ENCODE measurements around the gene KLF2.

Gene KLF2

GRCh38 chr19:16309643-16310042 lies 15.0 kb upstream of the KLF2 start:
- no peaks in the 10 kb centered on the region for H3K9me3 ChIP-seq (ENCODE audit: control insufficient read depth, low read length)
- H3K27me3 ChIP-seq (replicated peaks; ENCODE audit: control insufficient read depth, insufficient read depth, low read length), result peaks cover 7% of the 10 kb centered on the region
- no peak overlapping the region for H3K9ac ChIP-seq (ENCODE audit: low read length)
- H3K4me3 ChIP-seq (ENCODE audit: low read length), result no peak overlapping the region
- no peak for DNase-seq (ENCODE audit: low read depth)
- no peaks in the 10 kb centered on the region for H3K36me3 ChIP-seq (ENCODE audit: control insufficient read depth, insufficient read depth, low read length, severe bottlenecking)
- peaks cover 4% of the 10 kb centered on the region for H3K4me1 ChIP-seq (ENCODE audit: control insufficient read depth, insufficient read depth, low read length)

GRCh38 chr19:16315825-16316505 lies 8.7 kb upstream of the KLF2 start:
- peak; percentile 98 for DNase-seq (ENCODE audit: low read depth)
- no peaks in the 10 kb centered on the region for H3K27me3 ChIP-seq (replicated peaks; ENCODE audit: control insufficient read depth, insufficient read depth, low read length)
- peaks cover 19% of the 10 kb centered on the region for H3K4me1 ChIP-seq (ENCODE audit: control insufficient read depth, insufficient read depth, low read length)
- H3K9ac ChIP-seq (ENCODE audit: low read length), result peak overlapping the region; percentile 9
- H3K4me3 ChIP-seq (ENCODE audit: low read length), result peak overlapping the region; percentile 35
- H3K36me3 ChIP-seq (ENCODE audit: control insufficient read depth, insufficient read depth, low read length, severe bottlenecking), result no peaks in the 10 kb centered on the region
- H3K9me3 ChIP-seq (ENCODE audit: control insufficient read depth, low read length), result no peaks in the 10 kb centered on the region

DNA sequence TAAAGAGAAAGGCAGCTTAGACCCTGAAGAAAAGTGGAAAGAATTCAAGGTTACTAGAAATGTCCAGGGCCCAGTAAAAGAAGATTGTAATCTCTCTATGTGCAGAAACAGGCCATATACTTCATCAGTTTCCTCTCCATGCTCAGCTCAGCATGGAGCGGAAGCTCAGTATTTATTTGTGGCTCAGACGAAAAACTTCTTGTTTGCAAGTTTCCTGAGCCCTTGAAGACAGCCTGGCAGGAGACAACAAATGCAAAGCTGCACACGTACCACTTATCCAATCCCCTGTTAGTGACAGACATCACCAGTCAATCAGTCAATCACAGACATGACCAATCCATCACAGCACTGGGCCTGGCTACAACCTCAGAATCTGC lies 8.1 kb upstream of the KLF2 start:
- Histone ChIP-seq H3K9ac (ENCODE audit: low read length) (peak overlapping the region; percentile 9), H3K9me3 (ENCODE audit: control insufficient read depth, low read length) (no peaks in the 10 kb centered on the region)
- no peak for DNase-seq (ENCODE audit: low read depth)

GRCh38 chr19:16319481-16319880 lies 5.1 kb upstream of the KLF2 start:
- Histone ChIP-seq H3K4me1 (ENCODE audit: control insufficient read depth, insufficient read depth, low read length) (peaks cover 16% of the 10 kb centered on the region), H3K9me3 (ENCODE audit: control insufficient read depth, low read length) (no peaks in the 10 kb centered on the region), H3K4me3 (ENCODE audit: low read length) (no peak overlapping the region), H3K36me3 (ENCODE audit: control insufficient read depth, insufficient read depth, low read length, severe bottlenecking) (no peaks in the 10 kb centered on the region), H3K27me3 (replicated peaks; ENCODE audit: control insufficient read depth, insufficient read depth, low read length) (no peaks in the 10 kb centered on the region), H3K9ac (ENCODE audit: low read length) (no peak overlapping the region)
- DNase-seq (ENCODE audit: low read depth), result no peak

More for the DNA sequence above, 8.1 kb upstream of the KLF2 start:
- H3K36me3 ChIP-seq (ENCODE audit: control insufficient read depth, insufficient read depth, low read length, severe bottlenecking), result no peaks in the 10 kb centered on the region
- peaks cover 19% of the 10 kb centered on the region for H3K4me1 ChIP-seq (ENCODE audit: control insufficient read depth, insufficient read depth, low read length)
- no peaks in the 10 kb centered on the region for H3K27me3 ChIP-seq (replicated peaks; ENCODE audit: control insufficient read depth, insufficient read depth, low read length)
- H3K4me3 ChIP-seq (ENCODE audit: low read length), result no peak overlapping the region

DNA sequence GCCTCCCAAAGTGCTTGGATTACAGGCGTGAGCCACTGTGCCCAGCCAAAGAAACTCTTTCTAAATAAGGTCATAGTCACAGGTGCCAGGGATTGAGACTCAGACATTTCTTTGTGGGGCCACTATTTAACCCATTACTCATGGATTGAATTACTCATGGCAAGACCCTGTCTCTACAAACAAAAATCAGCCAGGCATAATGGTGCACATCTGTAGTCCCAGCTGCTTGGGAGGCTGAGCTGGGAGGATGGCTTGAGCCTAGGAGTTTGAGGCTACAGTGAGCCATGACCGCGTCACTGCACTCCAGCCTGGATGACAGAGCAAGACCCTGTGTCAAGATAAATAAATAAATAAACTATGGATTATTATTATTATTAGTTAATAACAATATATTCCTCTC lies 3.6 kb upstream of the KLF2 start:
- no peaks in the 10 kb centered on the region for H3K27me3 ChIP-seq (replicated peaks; ENCODE audit: control insufficient read depth, insufficient read depth, low read length)

GRCh38 chr19:16325161-16325527 lies 518 bp downstream of the KLF2 start:
- peak overlapping the region; percentile 78 for H3K9ac ChIP-seq (ENCODE audit: low read length)
- H3K9me3 ChIP-seq (ENCODE audit: control insufficient read depth, low read length), result no peaks in the 10 kb centered on the region
- H3K36me3 ChIP-seq (ENCODE audit: control insufficient read depth, insufficient read depth, low read length, severe bottlenecking), result no peaks in the 10 kb centered on the region
- H3K4me3 ChIP-seq (ENCODE audit: low read length), result peak overlapping the region; percentile 80
- H3K27me3 ChIP-seq (replicated peaks; ENCODE audit: control insufficient read depth, insufficient read depth, low read length), result no peaks in the 10 kb centered on the region
- peak; percentile 66 for DNase-seq (ENCODE audit: low read depth)
- H3K4me1 ChIP-seq (ENCODE audit: control insufficient read depth, insufficient read depth, low read length), result peaks cover 21% of the 10 kb centered on the region

More for the DNA sequence above, 3.6 kb upstream of the KLF2 start:
- Histone ChIP-seq H3K9me3 (ENCODE audit: control insufficient read depth, low read length) (no peaks in the 10 kb centered on the region), H3K4me3 (ENCODE audit: low read length) (no peak overlapping the region), H3K9ac (ENCODE audit: low read length) (no peak overlapping the region), H3K36me3 (ENCODE audit: control insufficient read depth, insufficient read depth, low read length, severe bottlenecking) (no peaks in the 10 kb centered on the region), H3K4me1 (ENCODE audit: control insufficient read depth, insufficient read depth, low read length) (peaks cover 9% of the 10 kb centered on the region)
- no peak for DNase-seq (ENCODE audit: low read depth)

GRCh38 chr19:16325641-16326400 lies 1.2 kb downstream of the KLF2 start:
- peak overlapping the region; percentile 79 for H3K9ac ChIP-seq (ENCODE audit: low read length)
- no peaks in the 10 kb centered on the region for H3K9me3 ChIP-seq (ENCODE audit: control insufficient read depth, low read length)
- peaks cover 21% of the 10 kb centered on the region for H3K4me1 ChIP-seq (ENCODE audit: control insufficient read depth, insufficient read depth, low read length)
- H3K27me3 ChIP-seq (replicated peaks; ENCODE audit: control insufficient read depth, insufficient read depth, low read length), result no peaks in the 10 kb centered on the region
- no peaks in the 10 kb centered on the region for H3K36me3 ChIP-seq (ENCODE audit: control insufficient read depth, insufficient read depth, low read length, severe bottlenecking)
- DNase-seq (ENCODE audit: low read depth), result peak; percentile 53
- peak overlapping the region; percentile 80 for H3K4me3 ChIP-seq (ENCODE audit: low read length)

DNA sequence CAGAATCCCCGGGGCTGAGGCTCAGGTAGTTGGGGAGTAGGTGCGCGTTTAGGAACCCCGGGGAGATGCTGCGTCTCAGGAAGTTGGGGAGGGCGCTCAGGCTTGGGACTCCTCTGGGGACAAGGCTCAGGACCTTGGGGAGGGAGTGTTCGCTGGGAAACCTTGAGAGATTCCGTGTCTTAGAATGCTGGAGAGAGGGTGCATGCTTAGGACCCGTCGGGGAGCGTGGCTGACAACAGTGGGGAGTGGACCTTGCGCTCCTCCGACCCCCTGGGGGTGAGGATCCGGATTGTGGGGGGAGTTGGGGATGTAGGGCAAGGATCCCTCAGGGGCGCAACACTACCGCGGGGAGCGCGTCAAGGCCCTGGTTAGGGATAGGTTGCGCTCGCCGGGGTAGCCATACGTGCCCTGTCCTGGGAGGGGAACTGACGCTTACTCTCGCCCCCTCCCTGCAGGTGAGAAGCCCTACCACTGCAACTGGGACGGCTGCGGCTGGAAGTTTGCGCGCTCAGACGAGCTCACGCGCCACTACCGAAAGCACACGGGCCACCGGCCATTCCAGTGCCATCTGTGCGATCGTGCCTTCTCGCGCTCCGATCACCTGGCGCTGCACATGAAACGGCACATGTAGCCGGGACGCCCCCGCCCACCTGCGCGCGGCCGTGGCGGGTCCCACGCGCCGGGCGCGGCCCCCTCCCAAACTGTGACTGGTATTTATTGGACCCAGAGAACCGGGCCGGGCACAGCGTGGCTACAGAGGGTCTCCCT lies 2.0 kb downstream of the KLF2 start:
- H3K9ac ChIP-seq (ENCODE audit: low read length), result peak overlapping the region; percentile 79
- peak; percentile 37 for DNase-seq (ENCODE audit: low read depth)
- no peaks in the 10 kb centered on the region for H3K9me3 ChIP-seq (ENCODE audit: control insufficient read depth, low read length)
- no peaks in the 10 kb centered on the region for H3K36me3 ChIP-seq (ENCODE audit: control insufficient read depth, insufficient read depth, low read length, severe bottlenecking)
- H3K4me3 ChIP-seq (ENCODE audit: low read length), result peak overlapping the region; percentile 80
- H3K27me3 ChIP-seq (replicated peaks; ENCODE audit: control insufficient read depth, insufficient read depth, low read length), result no peaks in the 10 kb centered on the region
- H3K4me1 ChIP-seq (ENCODE audit: control insufficient read depth, insufficient read depth, low read length), result peaks cover 21% of the 10 kb centered on the region

DNA sequence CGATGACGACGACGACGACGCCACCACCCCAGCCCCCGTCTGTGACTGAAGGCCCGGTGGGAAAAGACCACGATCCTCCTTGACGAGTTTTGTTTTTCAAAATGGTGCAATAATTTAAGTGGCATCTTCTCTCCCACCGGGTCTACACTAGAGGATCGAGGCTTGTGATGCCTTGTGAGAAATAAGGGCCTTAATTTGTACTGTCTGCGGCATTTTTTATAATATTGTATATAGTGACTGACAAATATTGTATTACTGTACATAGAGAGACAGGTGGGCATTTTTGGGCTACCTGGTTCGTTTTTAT lies 2.5 kb downstream of the KLF2 start:
- peaks cover 21% of the 10 kb centered on the region for H3K4me1 ChIP-seq (ENCODE audit: control insufficient read depth, insufficient read depth, low read length)
- no peaks in the 10 kb centered on the region for H3K27me3 ChIP-seq (replicated peaks; ENCODE audit: control insufficient read depth, insufficient read depth, low read length)
- DNase-seq (ENCODE audit: low read depth), result no peak
- no peaks in the 10 kb centered on the region for H3K9me3 ChIP-seq (ENCODE audit: control insufficient read depth, low read length)
- peak overlapping the region; percentile 80 for H3K4me3 ChIP-seq (ENCODE audit: low read length)
- H3K36me3 ChIP-seq (ENCODE audit: control insufficient read depth, insufficient read depth, low read length, severe bottlenecking), result no peaks in the 10 kb centered on the region
- peak overlapping the region; percentile 79 for H3K9ac ChIP-seq (ENCODE audit: low read length)

DNA sequence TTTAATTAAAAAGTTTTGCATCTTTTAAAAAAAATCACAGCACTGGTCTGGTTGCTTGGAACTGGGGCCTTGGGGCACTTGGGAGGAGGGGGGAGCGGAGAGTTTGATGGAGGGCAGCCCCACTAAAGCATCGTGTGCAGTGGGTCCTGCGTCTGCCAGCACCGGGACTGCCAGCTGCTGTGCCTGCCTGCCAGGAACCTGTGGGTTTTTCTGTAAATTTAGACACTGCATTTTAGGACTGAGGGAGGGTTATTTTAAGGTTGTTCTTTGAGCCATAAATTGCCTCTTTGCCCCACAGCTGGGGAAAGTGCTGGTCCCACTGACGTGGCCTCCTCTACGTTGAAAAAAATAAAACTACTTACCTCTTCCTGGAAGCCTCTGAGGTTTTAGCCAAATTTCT lies 2.9 kb downstream of the KLF2 start:
- Histone ChIP-seq H3K9me3 (ENCODE audit: control insufficient read depth, low read length) (no peaks in the 10 kb centered on the region), H3K9ac (ENCODE audit: low read length) (no peak overlapping the region), H3K4me1 (ENCODE audit: control insufficient read depth, insufficient read depth, low read length) (peaks cover 21% of the 10 kb centered on the region), H3K27me3 (replicated peaks; ENCODE audit: control insufficient read depth, insufficient read depth, low read length) (no peaks in the 10 kb centered on the region), H3K4me3 (ENCODE audit: low read length) (peak overlapping the region; percentile 80), H3K36me3 (ENCODE audit: control insufficient read depth, insufficient read depth, low read length, severe bottlenecking) (no peaks in the 10 kb centered on the region)
- no peak for DNase-seq (ENCODE audit: low read depth)
